ENCODE data around the gene HDLBP.
"Not testable (repeated sequence)": the region's sequence is repeated elsewhere in the genome, so short reads cannot be mapped to it uniquely, and the experiment has no call there.

HDLBP gene

DNA sequence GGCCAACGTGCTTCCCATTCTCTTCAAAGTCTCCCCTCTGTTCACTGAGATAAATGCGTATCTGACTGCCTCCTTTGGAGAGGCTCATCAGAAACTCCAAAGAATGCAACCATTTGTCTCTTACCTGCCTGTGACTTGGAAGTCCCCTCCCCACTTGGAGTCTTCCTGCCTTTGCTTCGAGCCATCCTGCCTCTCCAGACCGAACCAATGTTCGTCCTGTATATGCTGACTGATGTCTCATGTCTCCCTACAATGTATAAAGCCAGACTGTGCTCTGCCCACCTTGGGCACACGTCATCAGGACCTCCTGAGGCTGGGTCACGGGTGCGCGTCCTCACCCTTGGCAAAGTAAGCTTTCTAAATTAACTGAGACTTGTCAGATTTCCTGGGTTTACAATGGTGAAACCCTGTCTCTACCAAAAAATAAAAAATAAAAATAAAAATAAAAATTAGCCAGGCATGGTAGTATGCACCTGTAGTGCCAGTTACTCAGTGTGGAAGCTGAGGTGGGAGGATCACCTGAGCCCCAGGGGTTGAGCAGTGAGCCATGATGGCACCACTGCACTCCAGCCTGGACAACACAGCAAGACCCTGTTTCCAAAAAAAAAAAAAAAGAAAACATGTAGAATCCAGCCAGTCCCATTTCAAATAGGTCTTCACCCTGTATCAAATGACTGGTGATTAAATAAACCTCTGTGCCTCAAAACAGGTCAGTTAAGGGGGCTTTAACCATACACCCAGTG is 29.0 kb downstream of the HDLBP start:
- CTCF ChIA-PET = interaction anchor here (2.2 kb wide), 1 partner anchor 27 kb away, joined by 7 read pairs; no protein-coding TSS in a partner anchor
- POLR2A ChIA-PET = no interaction called here
- no peak for DNase-seq (ENCODE audit: extremely low spot score)
- TF ChIP-seq, protein P1, sequence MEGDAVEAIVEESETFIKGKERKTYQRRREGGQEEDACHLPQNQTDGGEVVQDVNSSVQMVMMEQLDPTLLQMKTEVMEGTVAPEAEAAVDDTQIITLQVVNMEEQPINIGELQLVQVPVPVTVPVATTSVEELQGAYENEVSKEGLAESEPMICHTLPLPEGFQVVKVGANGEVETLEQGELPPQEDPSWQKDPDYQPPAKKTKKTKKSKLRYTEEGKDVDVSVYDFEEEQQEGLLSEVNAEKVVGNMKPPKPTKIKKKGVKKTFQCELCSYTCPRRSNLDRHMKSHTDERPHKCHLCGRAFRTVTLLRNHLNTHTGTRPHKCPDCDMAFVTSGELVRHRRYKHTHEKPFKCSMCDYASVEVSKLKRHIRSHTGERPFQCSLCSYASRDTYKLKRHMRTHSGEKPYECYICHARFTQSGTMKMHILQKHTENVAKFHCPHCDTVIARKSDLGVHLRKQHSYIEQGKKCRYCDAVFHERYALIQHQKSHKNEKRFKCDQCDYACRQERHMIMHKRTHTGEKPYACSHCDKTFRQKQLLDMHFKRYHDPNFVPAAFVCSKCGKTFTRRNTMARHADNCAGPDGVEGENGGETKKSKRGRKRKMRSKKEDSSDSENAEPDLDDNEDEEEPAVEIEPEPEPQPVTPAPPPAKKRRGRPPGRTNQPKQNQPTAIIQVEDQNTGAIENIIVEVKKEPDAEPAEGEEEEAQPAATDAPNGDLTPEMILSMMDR (IDR thresholded peaks at IDR 0.05; ENCODE audit: control extremely low read depth, extremely low read depth, low read depth, missing control alignments) = no peak

GRCh38 chr2:241285596-241285995 is 29.9 kb downstream of the HDLBP start:
- POLR2A ChIA-PET = no interaction called here
- no peak for DNase-seq (ENCODE audit: extremely low spot score)
- TF ChIP-seq, protein P1 (IDR thresholded peaks at IDR 0.05; ENCODE audit: control extremely low read depth, extremely low read depth, low read depth, missing control alignments) = no peak
- CTCF ChIA-PET = interaction anchor here (1.0 kb wide), 1 partner anchor 8 kb away, joined by 3 read pairs; no protein-coding TSS in a partner anchor

DNA sequence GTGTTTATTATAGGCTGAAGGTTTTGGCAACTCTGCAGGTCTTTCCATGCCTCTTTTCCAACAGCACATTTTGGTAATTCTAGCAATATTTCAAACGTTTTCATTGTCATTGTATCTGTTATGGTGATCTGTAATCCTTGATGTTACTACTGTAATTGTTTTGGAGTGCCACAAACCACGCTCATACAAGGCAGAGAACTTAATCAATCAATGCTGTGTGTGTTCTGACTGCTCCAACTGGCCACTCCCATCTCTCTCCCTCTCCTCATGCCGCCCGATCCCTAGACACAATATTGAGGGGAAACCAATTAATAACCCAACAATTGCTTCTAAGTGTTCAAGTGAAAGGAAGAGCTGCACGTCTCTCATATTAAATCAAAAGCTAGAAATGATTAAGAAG is 32.9 kb downstream of the HDLBP start:
- POLR2A ChIA-PET = interaction anchor here (1.2 kb wide), 1 partner anchor 10 kb away, joined by 3 read pairs; no protein-coding TSS in a partner anchor
- TF ChIP-seq, protein P1 (IDR thresholded peaks at IDR 0.05; ENCODE audit: control extremely low read depth, extremely low read depth, low read depth, missing control alignments) = no peak
- DNase-seq (ENCODE audit: extremely low spot score) = no peak
- CTCF ChIA-PET = interaction anchor here (0.9 to 2.7 kb wide), 7 partner anchors 8 to 32 kb away, joined by 3 to 10 read pairs (median 6); partner anchors contain the start of gene HDLBP

DNA sequence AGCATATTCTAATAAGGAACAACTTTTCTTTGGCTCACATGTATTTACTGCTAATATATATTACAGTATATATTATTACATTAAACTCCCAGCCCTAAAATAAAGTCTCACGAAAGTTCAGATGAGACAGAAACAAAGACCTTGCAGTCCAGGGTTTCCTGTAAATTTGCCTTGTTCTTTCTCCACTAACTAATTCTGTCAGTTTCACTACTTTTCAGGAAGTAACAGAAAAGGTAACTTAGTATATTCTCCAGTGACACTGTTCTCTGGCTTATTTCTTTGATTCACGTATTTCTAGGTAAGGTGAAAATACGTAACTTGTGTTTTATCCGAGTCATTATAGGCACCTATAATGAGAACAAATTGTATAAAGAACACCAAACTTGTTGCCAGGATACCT is 35.2 kb downstream of the HDLBP start:
- ChIA-PET CTCF (interaction anchor here (1.0 to 1.7 kb wide), 3 partner anchors 12 to 61 kb away, joined by 3 to 5 read pairs (median 3); no protein-coding TSS in a partner anchor), POLR2A (no interaction called here)
- DNase-seq (ENCODE audit: extremely low spot score) = no peak
- TF ChIP-seq, protein P1 (IDR thresholded peaks at IDR 0.05; ENCODE audit: control extremely low read depth, extremely low read depth, low read depth, missing control alignments) = no peak

DNA sequence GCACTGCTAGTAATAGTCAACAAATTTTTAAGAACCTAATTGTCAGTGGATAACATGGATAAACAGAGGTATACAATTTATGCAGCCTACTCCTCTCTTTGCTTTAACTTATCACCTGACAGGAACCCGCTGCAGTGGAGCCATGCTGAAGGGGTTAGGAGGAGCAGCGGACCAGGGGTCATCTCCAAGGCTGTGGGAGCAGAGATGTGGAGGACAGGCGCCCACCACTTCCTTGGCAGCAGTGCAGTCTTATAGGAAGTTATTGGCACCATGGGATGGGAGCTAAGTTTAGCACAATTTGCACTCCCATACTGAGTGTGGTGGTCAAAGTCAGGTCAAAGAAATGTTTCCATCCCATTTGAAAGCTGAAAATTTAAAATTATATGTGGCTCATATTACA is 35.6 kb downstream of the HDLBP start:
- CTCF ChIA-PET = interaction anchor here (1.0 to 1.7 kb wide), 3 partner anchors 12 to 61 kb away, joined by 3 to 5 read pairs (median 3); no protein-coding TSS in a partner anchor
- TF ChIP-seq, protein P1 (IDR thresholded peaks at IDR 0.05; ENCODE audit: control extremely low read depth, extremely low read depth, low read depth, missing control alignments) = no peak
- POLR2A ChIA-PET = no interaction called here
- DNase-seq (ENCODE audit: extremely low spot score) = no peak

DNA sequence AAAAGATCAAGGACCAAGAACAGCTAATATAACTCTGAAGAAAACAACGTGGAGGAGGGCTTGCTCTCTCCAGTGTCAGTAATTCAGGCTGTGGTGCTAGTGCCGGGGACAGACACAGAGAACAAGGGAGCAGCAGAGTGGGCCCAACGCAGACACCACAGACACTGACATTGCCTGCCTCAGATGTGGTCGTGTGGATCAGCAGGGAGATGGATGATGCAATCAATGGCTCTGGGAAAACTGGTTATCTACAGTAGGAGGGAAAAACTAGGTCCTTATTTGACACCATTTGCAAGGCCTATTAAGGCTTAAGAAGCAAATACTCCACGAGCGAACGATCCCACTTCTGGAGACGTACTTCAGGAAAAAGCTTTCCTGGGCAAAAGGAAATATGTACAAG is 36.1 kb downstream of the HDLBP start:
- POLR2A ChIA-PET = no interaction called here
- no peak for DNase-seq (ENCODE audit: extremely low spot score)
- CTCF ChIA-PET = interaction anchor here (1.4 to 1.7 kb wide), 2 partner anchors 12 to 60 kb away, joined by 3 to 5 read pairs; no protein-coding TSS in a partner anchor
- TF ChIP-seq, protein P1 (IDR thresholded peaks at IDR 0.05; ENCODE audit: control extremely low read depth, extremely low read depth, low read depth, missing control alignments) = no peak

GRCh38 chr2:241278306-241278705 is 37.2 kb downstream of the HDLBP start:
- DNase-seq (ENCODE audit: extremely low spot score); POLR2A ChIA-PET: not testable (repeated sequence)
- CTCF ChIA-PET = interaction anchor here (1.4 to 2.3 kb wide), 4 partner anchors 10 to 25 kb away, joined by 3 to 9 read pairs (median 6); no protein-coding TSS in a partner anchor
